Activated T-cell treated with anti-CD3 and anti-CD28 coated beads for 4 hours (primary cell): ENCODE measurements around the gene NMNAT3.

Experiments used
- DNase-seq: peaks from one replicate; pipeline ENCODE4 v3.0.0-alpha.2; 2020

The NMNAT3 gene

GRCh38 chr3:139537795-139538621 lies 139.8 kb downstream of the NMNAT3 start:
- DNase-seq = no peak

DNA sequence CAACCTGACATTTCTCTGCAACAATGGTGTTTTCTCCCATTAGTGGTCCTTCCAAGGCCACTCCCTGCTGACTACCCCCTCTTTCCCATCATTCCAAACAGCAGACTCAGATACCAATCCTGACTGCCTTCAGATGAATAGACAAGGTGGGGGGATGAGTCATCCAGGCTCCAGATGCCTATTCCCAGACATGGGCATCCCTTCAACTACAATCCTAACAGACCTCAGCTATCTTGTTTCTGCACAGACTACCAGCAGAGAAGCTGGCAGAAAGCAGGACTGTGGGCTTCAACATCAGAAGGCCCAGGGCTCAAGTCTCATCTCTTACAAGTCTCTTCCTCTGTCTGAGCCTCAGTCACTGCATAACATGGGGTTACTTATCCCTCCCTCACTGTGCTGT lies 140.4 kb downstream of the NMNAT3 start:
- no peak for DNase-seq

DNA sequence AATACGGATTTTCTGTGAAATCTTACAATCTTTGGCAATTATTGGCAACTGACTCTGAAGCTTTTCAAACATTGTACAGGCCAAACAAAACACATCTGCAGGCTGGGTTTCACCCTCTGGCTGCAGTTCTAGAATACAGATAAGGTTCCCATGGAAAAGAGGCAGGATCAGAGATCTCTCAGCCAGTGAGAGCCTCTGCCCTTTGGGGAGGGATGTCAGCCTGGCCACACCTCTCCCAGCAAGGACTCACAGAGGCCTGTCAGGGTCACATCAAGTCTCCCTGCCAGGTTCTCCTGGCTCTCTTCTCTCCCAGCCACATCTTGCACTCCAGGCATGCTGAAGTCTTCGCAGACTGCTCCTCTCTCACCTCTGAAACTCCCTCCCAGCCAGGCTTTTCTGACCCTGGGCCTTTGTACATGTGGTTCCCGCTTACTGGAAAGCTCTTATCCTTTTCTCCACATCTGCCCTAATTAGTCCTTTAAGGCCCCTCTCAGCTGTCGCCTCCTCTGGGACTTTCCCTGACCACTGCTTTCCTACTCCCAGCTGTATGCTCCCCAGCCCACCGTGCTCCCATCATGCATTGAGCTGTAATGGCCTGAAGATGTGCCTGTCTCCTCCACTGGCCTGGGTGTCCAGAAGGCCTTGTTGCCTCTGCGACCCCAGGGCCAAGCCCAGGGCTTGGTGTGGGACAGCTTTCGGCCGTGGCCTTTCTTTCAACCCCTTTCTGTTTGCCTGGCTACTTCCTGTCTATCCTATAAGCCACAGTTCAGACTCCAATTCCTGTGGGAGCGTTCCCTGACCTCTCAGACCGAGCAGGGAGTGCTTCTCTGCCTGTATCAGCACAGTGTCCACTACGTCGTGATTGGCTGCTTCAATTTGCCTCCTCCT lies 142.5 kb downstream of the NMNAT3 start:
- DNase-seq = no peak

GRCh38 chr3:139534455-139534812 lies 143.3 kb downstream of the NMNAT3 start:
- no peak for DNase-seq

DNA sequence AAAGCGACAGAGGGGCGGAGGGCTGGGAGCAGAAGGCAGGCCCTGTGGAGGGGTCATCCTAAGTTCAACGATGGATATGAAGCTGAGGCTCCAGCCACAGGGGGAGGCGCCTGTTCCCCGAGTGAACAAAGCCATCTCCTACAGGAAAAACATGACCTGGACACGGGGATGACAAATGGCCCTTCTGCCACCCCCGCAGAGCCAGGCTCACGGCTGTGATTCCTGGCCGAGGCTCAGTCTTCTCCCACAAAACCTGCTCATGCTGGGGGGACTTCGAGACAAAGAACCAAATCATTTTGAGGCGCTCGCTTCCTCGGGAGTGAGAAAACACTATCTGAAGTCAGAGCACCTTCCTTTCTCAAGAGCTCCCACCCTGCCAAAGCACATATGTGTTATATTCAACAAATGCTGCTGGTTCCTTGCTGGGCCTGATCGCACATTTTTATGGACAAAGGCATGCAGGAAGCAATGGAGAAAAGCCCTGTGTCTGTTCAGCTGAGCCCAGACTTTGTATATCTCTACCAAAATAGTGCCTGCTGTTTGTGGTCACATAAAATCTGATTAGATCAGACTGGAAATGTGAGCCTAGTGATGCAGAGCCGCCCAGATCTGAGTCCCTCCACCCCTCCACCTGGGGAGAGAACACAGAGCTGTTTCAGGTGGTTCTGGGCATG lies 143.9 kb downstream of the NMNAT3 start:
- DNase-seq = no peak

- DNase-seq = no peak
Measured at GRCh38 chr3:139532976-139533375, 144.8 kb downstream of the NMNAT3 start.

GRCh38 chr3:139530717-139531116 lies 147.1 kb downstream of the NMNAT3 start:
- no peak for DNase-seq

GRCh38 chr3:139529662-139530061 lies 148.1 kb downstream of the NMNAT3 start:
- no peak for DNase-seq

GRCh38 chr3:139528924-139529323 lies 148.8 kb downstream of the NMNAT3 start:
- DNase-seq = no peak

DNA sequence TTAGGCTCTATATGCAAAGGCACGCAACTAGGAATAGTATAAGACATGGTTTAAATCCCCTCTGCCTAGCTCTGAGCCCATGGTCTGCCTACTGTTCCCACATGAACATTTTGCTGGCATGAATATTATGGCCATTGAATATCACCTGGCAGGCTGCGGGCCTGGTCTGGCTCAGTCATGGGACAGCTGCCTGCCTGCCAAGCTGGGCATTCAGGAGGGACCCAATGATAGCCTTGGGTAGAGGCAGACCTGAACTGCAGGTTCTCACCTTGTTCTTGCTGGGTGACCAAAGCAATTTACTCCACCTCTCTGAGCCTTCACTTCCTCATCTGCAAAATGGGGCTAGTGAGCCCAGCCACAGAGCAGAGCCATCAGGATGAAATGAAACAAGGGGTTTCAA lies 149.5 kb downstream of the NMNAT3 start:
- DNase-seq = no peak

DNA sequence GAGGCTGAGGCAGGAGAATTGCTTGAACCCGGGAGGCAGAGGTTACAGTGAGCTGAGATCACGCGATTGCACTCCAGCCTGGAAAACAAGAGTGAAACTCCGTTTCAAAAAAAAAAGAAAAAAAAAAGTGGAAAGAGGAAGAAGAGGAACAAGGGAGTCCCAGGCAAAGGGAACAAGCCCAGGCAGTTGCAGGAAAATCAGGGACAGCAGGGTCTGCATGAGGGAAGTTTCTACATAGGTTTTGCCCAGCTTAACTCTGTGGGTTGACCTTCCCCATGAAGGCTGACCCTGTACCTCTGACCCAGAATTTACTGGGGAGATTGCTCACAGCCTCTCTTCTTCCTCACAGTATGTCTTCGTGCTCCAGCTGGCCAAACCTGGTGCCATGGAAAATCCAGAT lies 150.5 kb downstream of the NMNAT3 start:
- DNase-seq = no peak

DNA sequence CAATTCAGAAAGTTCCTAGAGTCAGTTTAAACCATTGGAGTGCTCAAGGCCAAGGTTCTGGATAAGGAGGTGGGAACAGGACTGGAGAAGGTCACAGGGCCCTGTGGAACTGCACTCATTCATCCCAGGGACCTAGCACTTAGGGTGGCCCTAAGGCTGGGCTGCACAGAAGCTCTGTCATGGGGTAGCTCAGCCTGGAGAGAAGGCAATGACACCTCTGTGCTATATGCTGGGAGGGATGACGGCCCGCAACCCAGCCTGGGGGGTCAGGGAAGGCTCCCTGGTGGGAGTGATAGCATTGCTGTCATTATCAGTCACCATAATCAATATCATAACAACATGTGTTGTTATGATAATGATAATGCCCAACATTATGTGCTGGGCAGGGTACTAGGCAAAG lies 151.6 kb downstream of the NMNAT3 start:
- DNase-seq = no peak

DNA sequence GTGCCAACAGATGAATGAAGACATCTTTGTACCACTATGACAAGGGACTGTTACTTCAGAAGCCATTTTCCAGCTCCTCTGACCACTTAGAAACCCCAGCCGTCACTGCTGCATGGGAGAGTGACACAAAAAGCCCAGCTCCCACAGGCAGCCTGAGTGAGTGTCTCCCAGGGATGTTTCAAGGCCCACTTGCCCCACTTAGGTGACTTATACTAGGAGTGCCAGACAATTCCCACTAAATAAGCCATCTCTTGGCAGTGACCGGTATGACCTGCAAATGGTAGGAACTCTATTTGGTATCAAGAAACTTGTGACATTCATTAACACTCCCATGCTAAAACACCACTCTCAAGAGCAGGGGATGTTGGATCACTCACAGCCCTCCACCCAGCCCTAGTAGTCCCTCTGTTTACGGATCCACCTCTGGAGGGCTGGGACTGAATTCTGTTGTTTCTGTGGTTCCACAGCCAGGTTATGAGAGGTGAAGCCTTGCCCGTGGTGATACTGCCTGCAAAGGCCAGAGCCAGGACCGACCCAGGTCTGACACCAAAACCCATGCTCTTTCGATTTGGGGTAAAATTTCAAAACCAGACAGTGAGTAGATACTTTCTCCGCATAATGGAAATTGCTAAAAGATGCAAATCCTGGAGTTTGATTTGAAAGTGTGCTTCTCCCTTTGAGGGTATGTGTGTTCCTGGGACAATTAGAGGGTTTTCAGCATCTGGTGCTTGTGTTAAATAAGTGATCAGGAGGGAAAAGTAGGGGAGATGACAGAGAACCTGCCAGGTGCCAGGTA lies 152.7 kb downstream of the NMNAT3 start:
- no peak for DNase-seq

DNA sequence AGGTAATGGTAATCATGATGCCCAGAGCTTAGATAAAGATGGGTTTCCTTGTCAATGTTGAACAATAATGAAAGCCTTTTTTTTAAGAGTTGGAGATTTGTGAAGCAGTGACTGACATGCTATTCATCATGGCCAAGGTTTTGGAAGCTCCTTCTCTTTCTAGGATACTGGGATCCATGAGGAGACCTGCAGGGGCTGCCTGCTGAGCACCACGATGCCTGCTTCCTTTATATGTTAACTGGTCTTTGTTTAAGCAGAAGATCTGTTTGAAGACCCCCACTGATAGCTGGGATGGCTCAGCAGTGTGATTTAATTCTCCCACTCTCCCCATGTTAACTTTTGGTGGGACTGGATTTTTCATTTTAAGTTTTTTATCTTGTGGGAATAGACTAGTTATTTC lies 154.1 kb downstream of the NMNAT3 start:
- DNase-seq = no peak

- no peak for DNase-seq
Measured at GRCh38 chr3:139523166-139523565, 154.6 kb downstream of the NMNAT3 start.

DNA sequence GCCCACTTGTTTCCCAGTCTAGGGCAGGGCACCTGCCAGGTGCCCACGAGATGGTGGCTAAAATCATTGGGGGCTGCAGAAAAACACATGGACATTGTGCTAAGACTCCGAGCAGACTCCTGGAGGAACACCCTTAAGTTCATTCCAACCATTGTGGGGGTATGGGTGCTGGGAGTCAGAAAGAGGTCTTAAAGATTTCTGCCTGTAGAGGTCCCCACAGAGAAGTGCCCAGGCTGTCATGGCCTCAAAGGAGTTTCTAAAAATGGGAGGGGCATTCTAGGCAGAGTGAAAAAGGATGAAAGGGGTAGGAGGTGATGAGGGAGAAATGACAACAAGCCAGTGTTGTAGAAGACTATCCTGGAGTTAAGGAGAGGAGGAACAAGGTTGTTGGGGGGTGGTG lies 155.4 kb downstream of the NMNAT3 start:
- DNase-seq = no peak

DNA sequence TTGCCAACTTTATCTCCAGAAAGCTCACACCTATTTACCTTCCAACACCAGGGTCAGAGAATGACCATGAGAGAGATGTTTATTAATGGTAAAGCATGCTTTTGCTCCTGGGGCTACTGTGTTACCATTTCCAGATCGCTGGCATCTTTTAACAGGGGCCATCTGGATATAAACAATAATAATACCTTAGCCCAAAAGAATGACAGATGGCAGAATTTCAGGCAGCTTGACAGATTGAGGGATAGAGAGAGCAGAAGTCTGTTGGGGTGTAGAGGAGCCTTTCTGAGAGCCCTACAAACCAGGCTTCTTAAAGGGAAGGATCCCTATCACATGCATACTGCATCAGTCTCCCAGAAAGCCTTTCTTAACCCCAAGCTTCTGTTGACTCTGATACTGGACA lies 156.0 kb downstream of the NMNAT3 start:
- DNase-seq = no peak

- DNase-seq = no peak
Measured at GRCh38 chr3:139521144-139521543, 156.6 kb downstream of the NMNAT3 start.

GRCh38 chr3:139519998-139520737 lies 157.6 kb downstream of the NMNAT3 start:
- DNase-seq = no peak

DNA sequence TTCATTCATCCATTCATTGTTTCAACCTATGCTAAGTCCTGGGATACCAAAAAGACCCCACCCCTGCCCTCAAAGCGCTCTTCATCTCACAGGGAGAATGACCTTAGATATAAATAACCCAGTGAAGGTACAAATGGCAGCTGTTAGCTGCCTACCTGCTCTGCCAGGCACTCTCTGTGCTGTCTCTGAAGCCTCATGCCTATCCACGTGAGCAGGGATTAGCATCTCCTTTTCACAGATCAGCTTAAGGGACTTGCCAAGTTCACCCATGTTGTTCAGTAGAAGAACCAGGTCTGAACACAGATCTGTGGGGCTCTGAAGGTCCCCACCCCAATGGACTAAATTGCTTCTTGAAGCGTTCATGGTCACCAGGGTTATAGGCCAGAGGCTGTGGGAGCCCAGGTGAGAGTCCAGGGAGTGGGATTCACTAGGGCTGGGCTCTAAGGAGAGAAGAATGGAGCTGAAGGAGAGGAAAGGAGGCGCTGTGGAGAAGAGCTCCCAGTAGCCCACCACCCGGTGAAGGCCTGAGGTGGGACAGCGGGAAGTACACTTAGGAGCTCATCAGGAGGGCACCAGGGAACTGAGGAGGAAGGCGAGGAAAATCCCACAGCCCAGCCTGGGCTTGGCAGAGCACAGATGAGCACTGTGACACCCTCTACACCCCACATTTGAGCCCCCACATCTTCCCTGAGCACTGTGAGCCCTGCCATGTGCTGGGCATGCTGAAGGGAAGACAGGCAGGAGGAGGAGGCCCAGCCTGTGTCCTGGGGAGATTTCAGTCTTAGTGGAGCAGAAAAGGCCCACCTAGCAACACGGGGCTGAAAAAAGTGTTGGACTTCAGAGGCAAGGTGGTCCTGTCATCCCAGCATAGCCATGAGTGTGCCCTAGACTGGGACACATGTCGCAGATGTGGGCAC lies 158.6 kb downstream of the NMNAT3 start:
- DNase-seq = no peak

DNA sequence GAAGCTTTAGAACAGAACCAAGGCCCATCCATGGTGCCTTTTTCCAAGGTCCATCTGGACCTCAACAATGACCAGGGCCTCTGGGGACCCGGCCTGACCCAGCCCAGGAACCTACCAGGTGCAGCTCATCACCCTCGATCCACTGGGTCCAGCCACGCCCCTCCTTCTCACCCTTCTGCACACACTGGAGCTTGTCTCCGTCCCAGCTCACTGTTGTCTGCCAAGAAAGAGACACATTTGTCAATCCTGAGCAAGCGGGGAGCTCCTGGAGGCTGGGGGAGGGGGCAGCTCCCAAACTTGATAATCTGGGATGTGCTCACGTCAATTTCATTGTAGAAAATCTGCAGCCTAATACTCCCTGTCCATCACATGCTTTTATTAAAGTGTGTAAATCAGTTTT lies 159.5 kb downstream of the NMNAT3 start:
- DNase-seq = no peak
